Measurements from ENCODE around the gene KRT8.
"Not testable (repeated sequence)": the region's sequence is repeated elsewhere in the genome, so short reads cannot be mapped to it uniquely, and the experiment has no call there.

KRT8 gene

DNA sequence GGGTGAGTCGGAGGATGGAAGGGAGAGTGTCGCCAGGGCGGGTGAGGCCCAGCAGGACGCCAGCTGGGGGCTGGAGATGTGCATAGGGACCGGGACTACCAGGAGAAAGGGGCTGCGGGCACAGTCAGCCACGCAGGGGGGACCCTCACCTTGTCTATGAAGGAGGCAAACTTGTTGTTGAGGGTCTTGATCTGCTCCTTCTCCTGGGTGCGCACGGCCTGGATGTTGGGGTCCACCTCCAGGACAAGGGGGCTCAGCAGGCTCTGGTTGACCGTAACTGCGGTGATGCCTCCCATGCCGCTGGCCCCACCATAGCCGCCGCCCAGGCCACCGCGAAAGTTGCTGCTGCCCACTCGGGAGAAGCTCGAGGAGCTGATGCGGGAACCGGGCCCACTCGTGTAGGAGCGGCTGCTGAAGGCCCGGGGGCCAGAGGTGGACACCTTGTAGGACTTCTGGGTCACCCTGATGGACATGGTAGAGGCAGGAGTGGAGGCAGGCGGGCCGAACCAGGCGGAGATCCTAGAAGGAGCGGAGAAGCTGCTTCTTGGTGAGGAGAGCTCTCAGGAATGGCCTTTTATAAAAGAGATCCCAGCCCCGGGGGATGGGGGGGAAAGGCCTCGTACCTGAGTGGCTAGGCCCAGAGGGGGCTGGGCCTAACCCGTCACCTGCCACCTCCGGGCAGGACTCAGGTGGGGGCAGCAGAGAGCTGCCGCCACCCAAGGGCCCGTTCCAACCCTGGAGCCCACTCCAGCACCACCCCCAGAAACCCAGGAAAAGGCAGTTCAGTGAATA lies at the start of gene KRT8:
KRT8 (minus strand) TSS at position 568 of the 792 bp plus-strand sequence; CDS start at position 473, 95 bp downstream.
- not testable (repeated sequence) for FAIRE-seq; DNase-seq (ENCODE audit: insufficient read length, low spot score)

GRCh38 chr12:52953181-52953841 lies 48.4 kb upstream of the KRT8 start:
- FAIRE-seq (no peak), DNase-seq (ENCODE audit: insufficient read length, low spot score) (no peak)
- no peak for TF ChIP-seq CTCF (IDR thresholded peaks at IDR 0.05; ENCODE audit: insufficient read depth, missing control alignments)

- no peak for DNase-seq (ENCODE audit: insufficient read length, low spot score)
- TF ChIP-seq CTCF (IDR thresholded peaks at IDR 0.05; ENCODE audit: insufficient read depth, missing control alignments) = no peak
- FAIRE-seq = no peak
Observed at GRCh38 chr12:52952076-52952801, 47.4 kb upstream of the KRT8 start.

GRCh38 chr12:52951640-52952039 lies 46.8 kb upstream of the KRT8 start:
- FAIRE-seq = no peak
- no peak for DNase-seq (ENCODE audit: insufficient read length, low spot score)
- no peak for TF ChIP-seq CTCF (IDR thresholded peaks at IDR 0.05; ENCODE audit: insufficient read depth, missing control alignments)

GRCh38 chr12:52951126-52951525 lies 46.2 kb upstream of the KRT8 start:
- FAIRE-seq = no peak
- DNase-seq (ENCODE audit: insufficient read length, low spot score) = no peak
- no peak for TF ChIP-seq CTCF (IDR thresholded peaks at IDR 0.05; ENCODE audit: insufficient read depth, missing control alignments)

- no peak for DNase-seq (ENCODE audit: insufficient read length, low spot score)
- no peak for TF ChIP-seq CTCF (IDR thresholded peaks at IDR 0.05; ENCODE audit: insufficient read depth, missing control alignments)
- FAIRE-seq = no peak
Observed at GRCh38 chr12:52950553-52950952, 45.7 kb upstream of the KRT8 start.

DNA sequence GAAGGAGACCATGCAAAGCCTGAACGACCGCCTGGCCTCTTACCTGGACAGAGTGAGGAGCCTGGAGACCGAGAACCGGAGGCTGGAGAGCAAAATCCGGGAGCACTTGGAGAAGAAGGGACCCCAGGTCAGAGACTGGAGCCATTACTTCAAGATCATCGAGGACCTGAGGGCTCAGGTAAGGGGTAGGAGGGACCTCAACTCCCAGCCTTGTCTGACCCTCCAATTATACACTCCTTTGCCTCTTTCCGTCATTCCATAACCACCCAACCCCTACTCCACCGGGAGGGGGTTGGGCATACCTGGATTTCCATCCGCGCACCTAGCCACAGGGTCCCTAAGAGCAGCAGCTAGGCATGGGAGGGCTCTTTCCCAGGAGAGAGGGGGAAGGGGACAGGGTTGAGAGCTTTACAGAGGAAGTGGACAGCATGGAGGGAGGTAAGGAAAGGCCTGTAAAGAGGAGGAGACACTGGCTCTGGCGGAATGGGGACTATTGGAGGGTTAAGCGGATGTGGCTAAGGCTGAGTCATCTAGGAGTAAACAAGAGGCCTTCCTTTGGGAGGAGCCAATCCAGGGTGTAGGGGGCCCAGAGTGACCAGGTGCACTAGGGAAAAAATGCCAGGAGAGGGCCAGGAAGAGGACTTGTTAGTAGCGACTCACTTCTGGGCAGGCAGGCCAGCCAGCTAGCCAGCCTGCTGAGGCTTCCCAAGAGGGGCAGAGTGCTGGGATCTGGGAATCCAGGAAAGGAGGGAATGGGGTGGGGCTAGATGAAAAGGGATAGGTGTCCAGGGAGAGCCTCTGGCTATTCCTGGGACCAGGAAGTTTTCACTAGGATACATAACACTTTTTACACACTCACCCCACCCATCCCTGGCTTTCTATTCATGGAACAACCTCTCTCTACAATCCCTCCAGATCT lies 44.8 kb upstream of the KRT8 start:
- no peak for FAIRE-seq
- no peak for TF ChIP-seq CTCF (IDR thresholded peaks at IDR 0.05; ENCODE audit: insufficient read depth, missing control alignments)
- DNase-seq (ENCODE audit: insufficient read length, low spot score) = no peak

Data from D721Med (cell line).